ENCODE data around the gene ST3GAL5.
"Not testable (repeated sequence)": the region's sequence is repeated elsewhere in the genome, so short reads cannot be mapped to it uniquely, and the experiment has no call there.

The ST3GAL5 gene

DNA sequence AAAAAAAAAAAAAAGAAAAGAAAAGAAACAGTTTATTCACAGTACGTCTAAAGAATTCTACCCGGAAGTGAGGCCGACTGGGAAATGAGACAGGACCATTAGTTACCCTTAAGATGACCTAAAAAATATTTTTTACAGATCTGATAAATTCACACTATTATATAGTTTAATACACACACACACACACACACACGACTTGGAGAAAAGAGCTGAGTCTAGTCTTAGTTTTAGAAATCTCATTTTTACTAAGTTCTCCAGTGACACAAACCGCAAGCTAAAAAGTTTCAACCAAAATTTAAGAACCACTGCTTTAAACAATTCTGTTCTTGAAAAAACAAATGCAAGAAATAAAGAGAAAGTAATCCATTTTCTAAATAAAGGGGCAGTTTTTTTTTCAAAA, 27.1 kb downstream of the ST3GAL5 start:
- DNase-seq = no peak

DNA sequence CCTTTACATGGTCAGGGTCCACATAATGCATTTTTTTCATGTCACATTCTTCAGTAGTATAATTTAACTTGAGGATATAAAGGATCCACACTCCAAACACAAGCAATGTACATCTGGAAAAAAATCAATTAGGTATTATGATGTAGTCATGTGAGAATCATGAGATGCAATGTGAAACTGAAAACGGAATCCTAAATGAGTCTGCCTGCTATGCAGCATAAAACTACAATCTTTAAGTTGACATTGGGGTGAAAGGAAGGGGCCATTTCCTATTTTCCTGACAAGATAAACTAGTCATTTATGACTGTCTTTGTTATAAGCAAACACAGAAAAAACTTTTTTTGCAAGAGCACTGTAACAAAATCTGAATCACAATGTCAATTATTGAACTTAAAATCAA, 27.6 kb downstream of the ST3GAL5 start:
- peak in 1 of 2 donors; percentile 42 for DNase-seq

DNA sequence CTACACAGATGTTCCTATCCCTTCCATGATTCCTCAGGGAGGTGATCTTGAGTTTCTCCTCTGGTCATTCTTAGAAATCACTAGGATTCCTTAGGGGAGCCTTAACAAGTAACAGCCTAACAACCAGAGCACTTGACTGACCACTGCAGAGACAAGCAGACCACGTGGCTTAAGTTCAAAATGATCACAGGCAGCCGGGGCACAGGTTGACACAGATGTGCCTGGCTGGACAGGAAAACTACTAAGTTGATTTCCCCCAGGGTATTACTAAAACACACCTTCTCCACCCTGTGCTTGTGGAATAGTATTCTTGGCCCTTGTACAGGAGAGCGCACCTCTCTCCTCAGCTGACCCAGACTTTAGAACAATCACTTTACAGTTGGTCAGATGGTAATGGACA, 29.9 kb downstream of the ST3GAL5 start:
- no peak for DNase-seq

DNA sequence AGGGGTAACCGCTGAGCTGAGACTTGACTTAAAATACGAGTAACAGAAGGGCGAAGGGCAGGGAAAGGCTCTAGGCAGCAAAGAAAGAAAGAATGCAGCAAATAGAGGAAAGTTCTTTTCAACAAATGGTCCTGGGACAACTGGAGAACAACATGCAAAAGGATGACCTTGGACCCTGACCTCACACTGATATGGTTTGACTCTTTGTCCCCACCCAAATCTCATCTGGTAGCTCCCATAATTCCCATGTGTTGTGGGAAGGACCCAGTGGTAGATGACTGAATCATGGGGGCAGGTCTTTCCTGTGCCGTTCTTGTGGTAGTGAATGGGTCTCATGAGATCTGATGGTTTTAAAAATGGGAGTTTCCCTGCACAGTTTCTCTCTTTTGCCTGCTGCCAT, 33.9 kb downstream of the ST3GAL5 start:
- DNase-seq = no peak

DNA sequence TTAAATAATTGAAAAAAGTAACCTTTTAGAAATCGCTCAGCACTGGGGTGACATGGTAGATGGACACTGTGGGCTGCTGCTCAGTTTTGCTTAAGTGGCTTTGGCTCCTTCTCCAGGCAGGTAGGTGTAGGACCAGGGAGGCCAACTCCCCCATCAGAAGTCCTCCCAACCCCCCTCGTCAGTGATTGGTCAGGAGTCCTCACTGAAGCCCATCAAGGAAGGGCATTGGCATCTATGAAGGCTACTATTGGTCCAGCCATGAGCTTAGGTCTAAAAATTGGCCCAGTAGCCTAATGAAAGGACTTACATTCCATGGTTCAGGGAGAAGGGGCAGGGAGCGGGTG, 34.7 kb downstream of the ST3GAL5 start:
- DNase-seq = no peak

DNA sequence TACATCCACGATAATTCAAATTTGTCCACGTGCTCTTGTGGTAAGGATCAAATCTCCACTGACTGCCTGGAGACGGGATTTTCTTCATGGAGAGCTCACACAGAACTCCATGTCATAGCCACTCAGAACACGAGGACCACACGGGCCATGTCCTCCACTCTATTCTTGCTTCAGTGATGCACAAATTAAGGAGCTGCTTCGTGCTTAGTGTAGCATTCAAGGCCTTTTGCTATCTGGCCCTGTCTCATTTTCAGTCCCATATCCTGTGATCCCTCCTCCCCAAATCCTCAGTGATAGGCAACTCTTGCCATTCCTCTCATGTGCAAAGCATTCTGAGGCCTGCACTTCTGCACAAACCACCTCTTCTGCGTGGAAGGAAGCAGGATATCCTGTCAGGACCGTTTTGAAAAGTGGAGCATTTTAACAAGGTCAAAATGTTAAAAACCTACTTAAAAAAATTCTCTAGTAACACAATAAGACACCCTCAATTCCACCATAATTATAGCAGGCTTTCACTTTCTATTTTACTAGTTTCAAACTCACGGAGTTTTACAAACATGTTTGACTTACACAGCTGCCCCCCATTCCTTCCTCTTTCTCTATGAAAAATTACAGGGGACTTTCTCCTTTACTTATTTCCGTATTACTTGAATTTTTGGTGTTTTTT, 35.2 kb downstream of the ST3GAL5 start:
- peak in 1 of 2 donors; percentile 81 for DNase-seq

DNA sequence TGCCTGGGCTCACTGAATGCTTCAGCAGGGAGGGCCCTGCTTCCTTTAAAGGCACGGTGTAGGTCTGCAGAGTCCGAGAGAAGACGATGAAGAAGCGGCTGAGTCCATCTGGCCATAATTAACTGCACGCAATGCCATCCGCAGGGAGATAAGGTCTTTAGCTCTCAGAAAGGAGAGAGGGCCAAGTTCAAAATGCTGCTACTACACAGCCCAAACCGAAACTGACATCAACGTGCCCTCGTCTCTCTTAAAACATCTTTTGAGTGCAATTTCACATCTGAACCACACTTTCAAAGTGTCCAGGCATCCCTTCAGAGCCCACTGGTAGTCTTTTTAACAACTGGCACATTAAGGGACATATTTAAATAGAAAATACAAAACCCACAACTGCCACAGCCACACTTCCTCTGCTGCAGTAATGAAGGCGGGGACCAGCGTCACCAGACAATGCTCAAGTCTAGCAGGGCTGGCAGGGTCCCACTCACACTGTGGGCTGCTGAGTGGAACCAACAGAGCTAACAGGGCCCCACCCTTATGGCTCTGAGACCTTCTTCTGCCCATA, 35.8 kb downstream of the ST3GAL5 start:
- peak in 1 of 2 donors; percentile 27 for DNase-seq

DNA sequence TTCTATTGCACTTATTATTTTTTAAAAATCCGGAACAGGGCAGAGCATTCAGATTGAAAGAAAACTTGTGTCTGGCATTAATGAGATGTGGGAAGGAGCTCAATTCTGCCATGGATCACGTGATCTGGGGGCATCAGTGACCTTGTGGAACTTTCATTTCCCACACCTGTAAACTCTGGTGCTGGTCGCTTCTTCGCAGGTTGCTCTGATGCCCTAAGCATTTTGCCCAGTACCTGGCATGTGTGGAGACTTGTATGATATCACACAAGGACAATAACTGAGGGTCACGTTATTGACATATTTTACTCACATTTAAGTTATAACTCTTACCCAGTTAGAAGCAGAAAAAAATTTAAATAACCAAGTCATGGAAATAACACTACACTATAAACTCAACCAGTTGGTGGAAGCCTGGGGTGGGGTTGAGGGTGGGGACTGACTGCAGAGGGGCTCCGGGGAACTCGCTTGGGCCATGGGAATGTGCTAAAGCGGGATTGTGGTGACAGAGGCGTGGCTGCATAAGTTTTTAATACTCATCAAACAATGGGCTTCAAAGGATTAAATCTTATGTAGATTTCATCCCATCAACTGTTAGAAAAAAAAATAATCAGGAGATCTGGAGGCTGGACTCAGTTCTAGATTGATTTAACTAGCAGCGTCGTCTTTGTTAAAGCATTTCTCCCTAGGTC, 36.5 kb downstream of the ST3GAL5 start:
- DNase-seq = no peak

DNA sequence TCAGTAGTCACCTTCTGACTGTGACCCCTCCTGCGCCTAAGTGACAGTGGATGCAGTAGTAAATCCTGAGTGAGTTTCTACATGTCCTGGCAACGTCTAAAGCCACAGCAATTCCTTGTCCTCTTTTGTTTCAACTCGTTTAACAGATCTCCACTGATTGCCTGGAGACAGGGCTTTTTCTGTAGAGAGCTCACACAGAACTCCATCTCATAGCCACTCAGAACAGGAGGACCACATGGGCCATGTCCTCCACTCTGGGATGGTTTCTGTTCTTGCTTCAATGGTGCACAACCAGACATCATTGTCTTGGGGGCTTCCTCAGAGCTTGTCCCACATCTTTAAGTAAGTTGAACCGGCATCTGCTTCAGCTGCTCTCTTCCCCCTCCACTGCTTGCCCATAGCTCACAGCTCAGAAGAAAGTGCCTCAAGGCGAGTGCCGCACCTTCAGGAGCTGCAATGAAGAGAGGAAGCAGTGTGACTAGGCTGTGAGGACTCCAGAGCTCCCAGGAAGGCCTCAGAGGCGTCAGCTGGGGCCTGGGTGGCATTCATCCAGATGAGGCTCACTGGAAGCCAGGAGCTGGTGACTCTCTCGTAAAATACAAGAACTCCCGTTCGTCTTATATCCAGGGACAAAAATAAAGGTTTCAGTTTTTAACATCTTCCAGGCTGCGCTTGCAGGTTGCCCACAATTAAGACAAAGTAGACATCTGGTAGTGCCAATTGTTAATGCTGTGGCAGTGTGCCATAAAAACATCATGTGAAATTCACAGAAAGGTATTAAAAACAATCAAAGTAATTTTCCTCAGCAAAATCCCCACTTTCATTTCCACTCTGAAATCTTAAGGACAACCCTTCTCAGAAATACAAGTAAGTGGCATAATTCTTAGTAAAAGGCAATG, 37.3 kb downstream of the ST3GAL5 start:
- no peak for DNase-seq

DNA sequence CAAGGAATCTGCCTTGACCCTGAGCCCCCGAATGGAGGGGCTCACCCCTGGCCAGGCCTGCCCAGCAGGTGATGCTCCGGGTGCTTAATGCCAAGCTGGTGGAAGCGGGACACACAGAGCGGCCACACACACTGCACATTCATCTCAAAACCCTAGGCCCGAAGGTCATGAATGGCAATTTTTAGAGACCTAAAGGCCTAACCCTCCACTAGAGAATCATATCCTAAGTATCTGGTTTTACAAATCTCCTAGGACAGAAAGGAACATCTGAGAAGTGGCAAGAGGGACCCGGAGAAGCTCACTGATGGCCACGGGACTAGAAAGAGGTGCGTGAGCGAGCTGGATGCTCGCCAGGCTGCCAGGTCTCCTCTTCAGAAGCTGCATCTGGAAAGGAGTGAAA, 38.3 kb downstream of the ST3GAL5 start:
- no peak for DNase-seq

DNA sequence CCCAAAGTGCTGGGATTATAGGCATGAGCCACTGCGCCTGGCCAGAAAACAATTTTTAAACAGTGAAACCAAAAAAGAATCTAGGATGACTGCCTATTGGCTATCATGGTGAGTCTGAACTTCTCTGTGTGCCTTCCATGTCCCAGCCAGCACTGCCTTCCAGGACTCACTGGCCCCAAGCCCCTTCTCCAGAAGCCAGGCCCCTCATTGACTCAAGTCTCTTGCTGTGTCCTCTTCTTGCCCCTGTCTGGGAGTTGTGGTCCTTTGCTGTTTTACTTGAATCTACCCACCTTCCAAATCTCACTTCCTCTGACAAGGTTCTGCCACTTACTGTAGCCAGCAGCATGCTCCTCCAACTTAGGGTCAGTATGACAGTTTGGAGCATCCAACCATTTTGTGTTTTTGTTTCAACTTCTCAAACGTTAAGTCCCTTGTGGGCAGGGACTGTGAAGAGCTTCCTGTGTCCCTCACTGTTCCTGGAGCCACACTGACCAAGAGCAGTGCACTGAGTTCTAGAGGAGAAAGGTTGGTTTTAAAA, 41.7 kb downstream of the ST3GAL5 start:
- DNase-seq = no peak

DNA sequence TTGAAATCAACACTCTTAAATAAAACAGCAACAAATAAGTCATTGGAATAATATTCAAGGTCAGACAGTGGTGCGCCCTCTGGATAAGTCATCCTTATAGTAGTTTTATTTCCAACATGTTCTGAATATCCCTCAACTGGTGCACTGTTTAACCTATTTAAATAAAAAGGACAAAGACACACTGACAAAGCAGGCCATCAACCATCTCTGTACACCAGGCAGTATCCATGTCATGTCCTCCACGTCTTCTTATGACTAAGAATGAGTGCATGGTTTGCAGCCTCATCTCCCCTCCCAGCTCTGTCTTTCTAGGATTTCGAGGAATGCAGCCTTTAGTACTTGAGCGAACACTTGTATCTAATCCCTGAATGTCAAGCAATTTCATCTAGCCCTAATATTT, 42.4 kb downstream of the ST3GAL5 start:
- DNase-seq = no peak

DNA sequence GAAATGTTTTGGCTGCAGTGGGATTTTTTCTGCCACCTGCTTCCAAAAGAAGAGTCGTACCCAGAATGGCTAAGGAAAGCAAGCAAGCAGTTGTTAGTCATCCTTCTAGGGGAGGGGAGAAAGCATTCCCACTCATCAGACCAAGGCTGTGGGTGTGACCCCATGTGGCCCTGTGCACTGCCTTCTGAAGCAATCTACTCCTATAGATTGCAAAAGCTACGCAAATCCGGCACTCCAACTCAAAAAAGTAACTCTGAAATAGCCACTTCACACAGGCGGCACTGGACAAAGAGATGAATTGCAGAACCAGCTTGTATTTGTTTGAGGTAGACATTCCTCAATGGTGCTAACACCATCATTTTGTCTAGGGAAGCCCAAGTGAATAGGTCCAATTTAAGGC, 44.3 kb downstream of the ST3GAL5 start:
- DNase-seq = no peak

DNA sequence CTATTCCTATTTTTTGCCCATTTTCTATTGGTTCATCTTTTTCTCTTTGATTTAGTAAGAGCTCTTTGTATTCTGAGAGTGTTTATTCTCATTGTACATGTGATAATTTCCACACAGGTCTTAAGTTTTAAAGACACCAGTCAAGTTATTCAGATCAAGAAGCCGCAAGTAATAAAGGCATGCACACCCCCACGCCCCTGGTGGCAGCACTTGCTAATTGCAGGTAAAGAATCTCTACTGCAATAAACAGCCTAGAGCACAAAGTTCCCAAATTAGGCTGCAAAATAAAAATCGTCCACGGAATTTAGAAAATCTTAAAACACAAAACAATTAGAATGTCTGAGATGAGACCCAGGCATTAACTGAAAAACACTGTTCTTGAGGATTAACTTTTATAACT, 45.2 kb downstream of the ST3GAL5 start:
- DNase-seq = no peak

DNA sequence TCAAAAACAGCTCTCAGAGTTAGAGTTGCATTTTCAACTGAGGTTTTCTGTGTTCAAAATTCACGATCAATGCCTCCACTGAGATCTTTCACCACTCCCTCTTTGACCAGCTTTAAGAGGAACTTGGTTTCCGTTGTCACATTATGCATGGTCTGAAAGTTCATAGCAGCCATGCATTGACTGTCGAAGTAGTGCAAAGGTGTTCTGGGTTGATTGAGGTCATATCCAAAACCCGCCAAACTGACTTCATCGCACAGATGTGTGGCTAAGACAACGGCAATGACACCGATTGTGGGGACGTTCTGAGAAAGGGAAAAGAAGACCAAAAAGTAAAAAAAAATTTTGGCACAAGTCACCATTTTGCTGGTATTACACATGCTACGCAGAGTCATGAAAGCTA, 48.7 kb downstream of the ST3GAL5 start:
- no peak for DNase-seq

DNA sequence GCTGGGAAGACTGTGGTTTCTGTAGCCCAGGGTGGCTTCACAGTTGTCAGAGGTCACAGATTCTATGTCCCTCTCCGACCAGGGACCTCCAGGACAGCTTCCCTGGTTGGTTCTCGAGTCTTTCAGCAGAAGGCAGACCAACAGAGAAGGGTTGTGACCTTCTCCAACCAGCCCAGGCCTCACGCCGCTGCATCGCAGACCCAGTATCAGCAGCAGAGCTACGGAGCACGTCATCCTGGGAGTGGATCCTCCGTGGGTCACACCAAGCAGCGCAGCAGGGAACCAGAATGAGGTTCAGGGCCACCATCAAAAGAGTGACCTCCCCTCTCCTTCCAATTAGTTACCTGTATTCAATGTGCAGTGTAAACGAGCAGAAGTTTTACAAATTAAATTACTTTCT, 49.3 kb downstream of the ST3GAL5 start:
- DNase-seq = no peak

DNA sequence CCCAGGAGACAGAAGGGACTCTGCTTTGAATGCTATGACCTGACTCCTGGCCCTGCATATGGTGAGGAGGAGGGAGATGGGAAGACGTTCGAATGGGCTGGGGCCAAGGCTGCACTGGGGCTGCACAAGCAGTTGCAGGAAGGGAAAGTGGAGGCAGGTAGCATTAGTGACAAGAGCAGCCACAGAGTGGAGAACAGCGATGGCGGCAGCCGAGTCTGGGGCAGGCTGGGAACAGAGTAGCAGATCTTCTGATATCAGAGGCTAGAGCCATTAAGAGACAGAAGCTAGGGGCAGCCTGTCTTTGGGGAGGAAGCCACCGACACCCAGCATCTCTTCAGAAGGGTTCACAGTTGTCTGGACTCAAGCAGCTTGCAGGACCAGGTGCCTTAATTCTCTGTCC, 50.1 kb downstream of the ST3GAL5 start:
- DNase-seq = no peak

DNA sequence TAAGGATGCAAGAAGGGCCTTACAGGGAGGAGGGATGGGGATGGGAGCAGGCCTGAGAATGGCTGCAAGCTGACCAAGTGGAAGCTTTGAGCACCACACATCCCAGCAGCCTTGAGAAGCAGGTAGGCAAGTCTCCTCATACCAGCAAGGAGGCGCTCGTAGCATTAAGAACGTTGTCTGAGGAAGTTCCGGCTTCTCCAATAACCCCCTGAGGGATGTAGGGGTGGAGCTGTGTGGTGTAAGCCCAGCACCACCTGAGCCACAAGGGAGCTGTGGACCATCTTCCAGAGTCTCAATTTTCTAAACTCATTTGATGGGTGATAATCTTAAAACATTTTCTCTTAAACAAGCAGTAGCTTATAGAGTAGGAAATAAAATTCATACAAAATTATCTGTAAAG, 50.6 kb downstream of the ST3GAL5 start:
- DNase-seq = no peak

DNA sequence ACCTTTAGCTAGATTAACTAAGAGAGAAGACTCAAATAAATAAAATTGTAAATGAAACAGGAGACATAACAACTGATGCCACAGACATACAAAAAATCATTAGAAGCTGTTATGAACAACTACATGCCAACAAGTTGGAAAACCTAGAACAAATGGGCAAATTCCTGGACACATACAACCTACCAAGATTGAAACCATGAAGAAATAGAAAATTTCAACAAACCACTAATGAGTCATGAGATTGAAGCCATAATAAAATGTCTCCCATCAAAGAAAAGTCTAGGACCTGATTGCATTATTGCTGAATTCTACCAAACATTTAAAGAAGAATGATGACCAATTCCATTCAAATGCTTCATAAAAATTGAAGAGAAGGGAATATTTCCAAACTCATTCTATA, 54.3 kb downstream of the ST3GAL5 start:
- no peak for DNase-seq

DNA sequence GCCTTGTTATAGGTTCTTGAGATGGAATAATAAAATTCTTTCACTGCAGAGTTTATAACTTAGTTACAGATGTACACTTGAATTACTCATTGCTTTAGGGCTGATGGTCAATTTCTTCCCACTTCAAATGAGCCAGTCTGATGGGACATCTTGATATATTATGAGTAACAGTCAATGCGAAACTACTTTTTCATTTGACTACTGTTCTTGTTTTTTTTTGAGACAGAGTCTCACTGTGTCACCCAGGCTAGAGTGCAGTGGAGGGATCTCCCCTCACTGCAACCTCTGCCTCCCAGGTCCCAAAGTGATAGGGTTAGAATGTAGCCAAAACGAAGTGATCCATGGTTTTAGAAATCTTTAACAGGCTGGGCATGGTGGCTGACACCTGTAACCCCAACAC, 57.1 kb downstream of the ST3GAL5 start:
- no peak for DNase-seq

DNA sequence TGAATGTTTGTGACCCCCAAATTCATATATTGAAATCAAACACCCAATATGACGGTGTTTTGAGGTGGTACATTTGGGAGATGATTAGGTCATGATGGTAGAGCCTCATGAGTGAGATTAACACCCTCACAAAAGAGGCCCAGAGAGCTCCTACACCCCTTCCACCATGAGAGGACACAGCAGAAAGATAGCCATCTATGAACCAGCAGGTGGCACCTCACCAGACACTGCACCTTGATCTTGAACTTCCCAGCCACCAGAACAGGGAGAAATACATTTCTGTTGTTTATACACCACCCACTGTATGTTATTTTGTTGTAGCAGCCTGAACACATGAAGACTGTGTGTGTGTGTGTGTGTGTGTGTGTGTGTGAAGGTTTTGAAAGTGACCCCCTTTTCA, 58.1 kb downstream of the ST3GAL5 start:
- no peak for DNase-seq

DNA sequence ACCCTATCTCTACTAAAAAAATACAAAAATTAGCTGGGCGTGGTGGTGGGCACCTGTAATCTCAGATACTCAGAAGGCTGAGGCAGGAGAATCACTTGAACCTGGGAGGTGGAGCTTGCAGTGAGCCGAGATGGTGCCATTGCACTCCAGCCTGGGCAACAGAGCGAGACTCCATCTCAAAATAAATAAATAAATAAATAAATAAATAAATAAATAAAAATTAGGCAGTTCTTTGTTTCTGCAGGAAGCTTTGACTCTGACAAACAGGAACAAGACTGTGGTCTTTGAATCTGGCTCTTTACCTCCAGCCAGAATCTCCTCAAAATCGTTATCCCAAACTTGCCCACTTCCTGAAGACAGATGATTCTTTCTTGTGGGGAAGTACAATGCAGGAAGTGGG, 59.4 kb downstream of the ST3GAL5 start:
- not testable (repeated sequence) for DNase-seq

DNA sequence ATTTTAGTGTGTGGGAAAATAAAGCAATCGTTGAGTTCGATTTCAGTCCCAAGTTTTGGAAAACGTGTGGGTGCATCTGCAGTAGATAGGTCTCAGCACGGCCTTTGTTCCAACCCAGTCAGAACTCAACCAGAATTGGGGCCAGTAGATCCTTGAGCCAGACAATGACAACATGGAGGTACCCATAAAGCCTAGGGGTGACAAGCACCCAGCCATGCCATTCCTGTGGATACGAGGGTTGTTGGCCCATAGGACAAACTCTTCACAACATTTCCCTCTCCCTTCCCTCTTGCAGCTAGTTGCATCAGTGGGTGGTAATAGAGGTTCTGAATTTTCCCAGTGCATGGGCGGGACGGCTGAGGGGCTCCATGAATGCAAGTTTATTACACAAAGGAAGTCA, 60.1 kb downstream of the ST3GAL5 start:
- DNase-seq = no peak
